GM12878 (cell line): ENCODE results near the gene TEX13B. TPM values are rescaled to one million over a fixed set of nuclear protein-coding genes. Genes with fewer than 3 reads are reported as not detected.
A peak's percentile ranks its signal among the peaks of the same experiment; 100 is the strongest.

Experiments used
- ATAC-seq: fragments of 200-7000 bp; cut with Tn5 transposase; 3 replicates; pipeline ENCODE4 v1.9.1; 2020; ENCODE audit warnings: mild to moderate bottlenecking, moderate library complexity
- BruUV-seq: library from RNA; stranded (reverse); fragments of 400-500 nt; replicated peaks from 2 replicates; lab custom pipeline; 2021; lab: Mats Ljungman, UMichigan
- CTCF ChIA-PET: fragments of 300-600 bp; sonication (Branson Sonifier 250); formaldehyde crosslinking; extraction: SDS; loops from one replicate; lab custom pipeline; 2021; ENCODE audit warnings: inconsistent platforms; lab: Yijun Ruan, JAX
- POLR2A ChIA-PET: fragments of 350-600 bp; formaldehyde crosslinking; extraction: SDS; loops from one replicate; lab custom pipeline; 2021; ENCODE audit warnings: inconsistent platforms; lab: Charles Lee
- RAD21 ChIA-PET: fragments of 300-600 bp; sonication (Branson Sonifier 250); formaldehyde crosslinking; loops from one replicate; lab custom pipeline; 2023; ENCODE audit warnings: antibody characterized with exemption; ENCODE audit not compliant: unreplicated experiment; lab: Charles Lee
- SMC1A ChIA-PET: fragments of 300-600 bp; sonication (Branson Sonifier 250); formaldehyde crosslinking; loops from one replicate; lab custom pipeline; 2023; ENCODE audit not compliant: unreplicated experiment, uncharacterized antibody; lab: Charles Lee
- DNase-seq: peaks from one replicate; pipeline ENCODE4 v3.0.0-alpha.2; 2011; ENCODE audit warnings: low read depth, low spot score
- FAIRE-seq: peaks from 3 replicates; lab custom pipeline; 2011; peaks lifted over from hg19 to GRCh38; lab: Jason Lieb, UNC
- H2AFZ ChIP-seq: 2 replicates; pipeline ENCODE4 v1.6.0; 2011; ENCODE audit warnings: low read depth, low read length, control low read depth; ENCODE audit not compliant: control insufficient read depth
- H3K27ac ChIP-seq: 2 replicates; pipeline ENCODE4 v1.5.1; 2011; ENCODE audit warnings: control low read depth; ENCODE audit not compliant: control insufficient read depth, insufficient read depth
- H3K27me3 ChIP-seq, 2 experiments: replicated peaks in 1 of 2; 2 replicates each; pipeline versions ENCODE4 v1.6.0 to v1.6.1; 2011; ENCODE audit warnings: low read length in 1 of 2; ENCODE audit not compliant: control insufficient read depth in 2 of 2, insufficient read depth in 2 of 2
- H3K36me3 ChIP-seq, 2 experiments: 2 replicates each; pipeline ENCODE4 v1.5.1; 2011; ENCODE audit warnings: low read length in 1 of 2; ENCODE audit not compliant: control insufficient read depth in 2 of 2, insufficient read depth in 2 of 2
- H3K4me1 ChIP-seq: 2 replicates; pipeline ENCODE4 v1.6.1; 2011; ENCODE audit warnings: mild to moderate bottlenecking, low read length, moderate library complexity, mixed read lengths; ENCODE audit not compliant: control insufficient read depth, insufficient read depth
- H3K4me2 ChIP-seq: 2 replicates; pipeline ENCODE4 v1.6.0; 2011; ENCODE audit warnings: control low read depth; ENCODE audit not compliant: control insufficient read depth, insufficient read depth
- H3K4me3 ChIP-seq: fragments of 200-600 bp; sonication (generic); 2 replicates; pipeline ENCODE4 v1.5.1; 2016
- H3K79me2 ChIP-seq: 2 replicates; pipeline ENCODE4 v1.6.0; 2011; ENCODE audit warnings: low read length; ENCODE audit not compliant: control insufficient read depth, insufficient read depth
- H3K9ac ChIP-seq: 2 replicates; pipeline ENCODE4 v1.8.0; 2011; ENCODE audit warnings: low read length, control low read depth, mixed read lengths; ENCODE audit not compliant: control insufficient read depth, insufficient read depth
- H3K9me3 ChIP-seq: replicated peaks from 3 replicates; pipeline ENCODE4 v1.5.1; 2011; ENCODE audit warnings: mild to moderate bottlenecking, low read length; ENCODE audit not compliant: control insufficient read depth, insufficient read depth
- H4K20me1 ChIP-seq: 2 replicates; pipeline ENCODE4 v1.6.0; 2011; ENCODE audit not compliant: control insufficient read depth, insufficient read depth
- RAD21 ChIP-seq: IDR thresholded peaks from 2 replicates; pipeline ENCODE4 v1.6.1; 2011; ENCODE audit warnings: mild to moderate bottlenecking, low read depth, low read length, moderate library complexity; ENCODE audit not compliant: insufficient read depth
- SMC3 ChIP-seq: IDR thresholded peaks from 2 replicates; pipeline ENCODE4 v1.6.1; 2011; ENCODE audit warnings: low read length, improper control_type of control experiment, borderline replicate concordance
- YY1 ChIP-seq: IDR thresholded peaks from 2 replicates; pipeline ENCODE4 v1.6.1; 2011; ENCODE audit warnings: low read depth, mild to moderate bottlenecking, low read length
- WGBS: methylation state at CpG from one replicate; pipeline ENCODE4 v1.1.6; 2016; ENCODE audit warnings: low lambda C conversion rate; ENCODE audit not compliant: insufficient replicate concordance, insufficient coverage; ENCODE audit errors: missing lambda C conversion rate; 5-methylcytosine and 5-hydroxymethylcytosine counted together
- in situ Hi-C: fragments of 300-500 bp; cut with MboI; formaldehyde crosslinking; loops from 9 replicates; pipeline ENCODE4 v1.14.3; 2018; ENCODE audit warnings: mixed read lengths
- intact Hi-C: fragments of 100-400 bp; cut with micrococcal nuclease; formaldehyde crosslinking; loops from one replicate; pipeline ENCODE4 v1.14.2; 2022; ENCODE audit not compliant: unreplicated experiment
- polyA plus RNA-seq, 11 experiments: library from polyadenylated mRNA; depleted of rRNA in 4 of 11; unstranded in 6 of 11; stranded (reverse) in 5 of 11; fragments of >200 nt; fragmentation: Nextera tagmentation in 4 of 11; fragmentation: Illumina TruSeq in 1 of 11; extraction: Ambion mirVana in 4 of 11; extraction: Trizol in 1 of 11; gene quantifications; 1 replicate in 1 of 11; 2 replicates in 10 of 11; pipeline versions ENCODE4 v1.2.1 to v1.2.3, GENCODE V29; 2011 to 2016; ENCODE audit warnings: inconsistent platforms in 2 of 11, missing spikeins in 2 of 11, low read depth in 1 of 11
- total RNA-seq, 4 experiments: library from RNA; depleted of rRNA in 3 of 4; stranded (reverse); fragments of >200 nt in 3 of 4; fragmentation: Illumina TruSeq in 1 of 4; extraction: Trizol in 1 of 4; gene quantifications; 2 replicates each; pipeline versions ENCODE4 v1.2.1 to v1.2.3, GENCODE V29; 2013 to 2021
- TF ChIP-seq, protein P1 (sequence below): fragments of 150-350 bp; IDR thresholded peaks from 2 replicates; pipeline ENCODE4 v1.6.1; 2014; ENCODE audit warnings: mild to moderate bottlenecking, low read depth, low read length
- TF ChIP-seq, protein P2 (sequence below): fragments of 450-650 bp; IDR thresholded peaks from 2 replicates; pipeline ENCODE4 v1.6.1; 2017; ENCODE audit warnings: mild to moderate bottlenecking, moderate library complexity
- TF ChIP-seq, protein P3 (sequence below), 3 experiments: IDR thresholded peaks in 2 of 3; conservative IDR thresholded peaks in 1 of 3; 2 replicates each; pipeline ENCODE4 v1.5.1; 2011; ENCODE audit warnings: low read depth in 3 of 3, low read length in 3 of 3, mild to moderate bottlenecking in 3 of 3, control low read depth in 2 of 3, moderate library complexity in 2 of 3, inconsistent platforms in 1 of 3, mixed read lengths in 1 of 3; ENCODE audit not compliant: control insufficient read depth in 2 of 3, insufficient read depth in 1 of 3; ENCODE audit errors: extremely low read depth in 1 of 3
- TF ChIP-seq, protein P4 (sequence below): fragments of 450-650 bp; IDR thresholded peaks from 2 replicates; pipeline ENCODE4 v1.6.1; 2014; ENCODE audit warnings: mild to moderate bottlenecking

The TEX13B gene
- total and polyA plus RNA-seq, 10 of the 15 experiments (the other 5 are each of a cell fraction or from before 2014, with no cell fraction given): not detected

DNA sequence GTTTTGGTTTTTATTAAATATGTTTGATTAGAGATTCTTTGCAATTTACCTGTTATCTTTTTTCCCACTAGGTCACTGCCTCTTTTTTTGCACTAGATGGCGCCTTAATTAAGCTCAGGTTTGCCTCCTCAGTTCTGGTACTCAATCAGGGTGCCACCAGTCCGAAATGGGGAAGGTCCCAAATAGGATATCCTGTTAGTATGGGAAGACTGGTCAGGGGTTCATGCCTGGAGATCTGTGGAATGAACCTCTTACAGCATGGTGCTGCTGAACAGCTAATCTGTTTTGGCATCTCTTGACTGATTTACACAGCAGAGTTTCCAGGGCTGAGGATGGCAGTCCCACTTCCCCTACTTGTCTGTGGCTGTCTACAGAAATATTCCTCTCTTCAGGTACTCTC, 38.5 kb upstream of the TEX13B start:
- CTCF ChIA-PET: interaction anchor here (0.6 to 3.0 kb wide), 17 partner anchors 10 to 195 kb away, joined by 3 to 36 read pairs (median 4); no protein-coding TSS in a partner anchor
- no TSS peak for BruUV-seq
- Histone ChIP-seq H3K4me3 (no peak overlapping the region), H3K27ac (no peak overlapping the region), H3K9ac (no peak overlapping the region), H2AFZ (no peak overlapping the region; the same call in 1 of the 2 replicates), H3K27me3 (no peaks in the 10 kb centered on the region), H3K4me1 (no peaks in the 10 kb centered on the region), H3K4me2 (no peak overlapping the region), H3K9me3 (no peaks in the 10 kb centered on the region), H4K20me1 (no peaks in the 10 kb centered on the region), H3K36me3 (no peaks in the 10 kb centered on the region), H3K79me2 (no peaks in the 10 kb centered on the region)
- TF ChIP-seq YY1 (0 out of 2 replicates have a peak, but pooled peaks have one; percentile 12), SMC3 (peak; percentile 73), RAD21 (peak; percentile 76)
- TF ChIP-seq, protein P1, sequence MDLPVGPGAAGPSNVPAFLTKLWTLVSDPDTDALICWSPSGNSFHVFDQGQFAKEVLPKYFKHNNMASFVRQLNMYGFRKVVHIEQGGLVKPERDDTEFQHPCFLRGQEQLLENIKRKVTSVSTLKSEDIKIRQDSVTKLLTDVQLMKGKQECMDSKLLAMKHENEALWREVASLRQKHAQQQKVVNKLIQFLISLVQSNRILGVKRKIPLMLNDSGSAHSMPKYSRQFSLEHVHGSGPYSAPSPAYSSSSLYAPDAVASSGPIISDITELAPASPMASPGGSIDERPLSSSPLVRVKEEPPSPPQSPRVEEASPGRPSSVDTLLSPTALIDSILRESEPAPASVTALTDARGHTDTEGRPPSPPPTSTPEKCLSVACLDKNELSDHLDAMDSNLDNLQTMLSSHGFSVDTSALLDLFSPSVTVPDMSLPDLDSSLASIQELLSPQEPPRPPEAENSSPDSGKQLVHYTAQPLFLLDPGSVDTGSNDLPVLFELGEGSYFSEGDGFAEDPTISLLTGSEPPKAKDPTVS: no peak
- TF ChIP-seq, protein P2, sequence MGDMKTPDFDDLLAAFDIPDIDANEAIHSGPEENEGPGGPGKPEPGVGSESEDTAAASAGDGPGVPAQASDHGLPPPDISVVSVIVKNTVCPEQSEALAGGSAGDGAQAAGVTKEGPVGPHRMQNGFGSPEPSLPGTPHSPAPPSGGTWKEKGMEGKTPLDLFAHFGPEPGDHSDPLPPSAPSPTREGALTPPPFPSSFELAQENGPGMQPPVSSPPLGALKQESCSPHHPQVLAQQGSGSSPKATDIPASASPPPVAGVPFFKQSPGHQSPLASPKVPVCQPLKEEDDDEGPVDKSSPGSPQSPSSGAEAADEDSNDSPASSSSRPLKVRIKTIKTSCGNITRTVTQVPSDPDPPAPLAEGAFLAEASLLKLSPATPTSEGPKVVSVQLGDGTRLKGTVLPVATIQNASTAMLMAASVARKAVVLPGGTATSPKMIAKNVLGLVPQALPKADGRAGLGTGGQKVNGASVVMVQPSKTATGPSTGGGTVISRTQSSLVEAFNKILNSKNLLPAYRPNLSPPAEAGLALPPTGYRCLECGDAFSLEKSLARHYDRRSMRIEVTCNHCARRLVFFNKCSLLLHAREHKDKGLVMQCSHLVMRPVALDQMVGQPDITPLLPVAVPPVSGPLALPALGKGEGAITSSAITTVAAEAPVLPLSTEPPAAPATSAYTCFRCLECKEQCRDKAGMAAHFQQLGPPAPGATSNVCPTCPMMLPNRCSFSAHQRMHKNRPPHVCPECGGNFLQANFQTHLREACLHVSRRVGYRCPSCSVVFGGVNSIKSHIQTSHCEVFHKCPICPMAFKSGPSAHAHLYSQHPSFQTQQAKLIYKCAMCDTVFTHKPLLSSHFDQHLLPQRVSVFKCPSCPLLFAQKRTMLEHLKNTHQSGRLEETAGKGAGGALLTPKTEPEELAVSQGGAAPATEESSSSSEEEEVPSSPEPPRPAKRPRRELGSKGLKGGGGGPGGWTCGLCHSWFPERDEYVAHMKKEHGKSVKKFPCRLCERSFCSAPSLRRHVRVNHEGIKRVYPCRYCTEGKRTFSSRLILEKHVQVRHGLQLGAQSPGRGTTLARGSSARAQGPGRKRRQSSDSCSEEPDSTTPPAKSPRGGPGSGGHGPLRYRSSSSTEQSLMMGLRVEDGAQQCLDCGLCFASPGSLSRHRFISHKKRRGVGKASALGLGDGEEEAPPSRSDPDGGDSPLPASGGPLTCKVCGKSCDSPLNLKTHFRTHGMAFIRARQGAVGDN: no peak
- TF ChIP-seq, protein P3, sequence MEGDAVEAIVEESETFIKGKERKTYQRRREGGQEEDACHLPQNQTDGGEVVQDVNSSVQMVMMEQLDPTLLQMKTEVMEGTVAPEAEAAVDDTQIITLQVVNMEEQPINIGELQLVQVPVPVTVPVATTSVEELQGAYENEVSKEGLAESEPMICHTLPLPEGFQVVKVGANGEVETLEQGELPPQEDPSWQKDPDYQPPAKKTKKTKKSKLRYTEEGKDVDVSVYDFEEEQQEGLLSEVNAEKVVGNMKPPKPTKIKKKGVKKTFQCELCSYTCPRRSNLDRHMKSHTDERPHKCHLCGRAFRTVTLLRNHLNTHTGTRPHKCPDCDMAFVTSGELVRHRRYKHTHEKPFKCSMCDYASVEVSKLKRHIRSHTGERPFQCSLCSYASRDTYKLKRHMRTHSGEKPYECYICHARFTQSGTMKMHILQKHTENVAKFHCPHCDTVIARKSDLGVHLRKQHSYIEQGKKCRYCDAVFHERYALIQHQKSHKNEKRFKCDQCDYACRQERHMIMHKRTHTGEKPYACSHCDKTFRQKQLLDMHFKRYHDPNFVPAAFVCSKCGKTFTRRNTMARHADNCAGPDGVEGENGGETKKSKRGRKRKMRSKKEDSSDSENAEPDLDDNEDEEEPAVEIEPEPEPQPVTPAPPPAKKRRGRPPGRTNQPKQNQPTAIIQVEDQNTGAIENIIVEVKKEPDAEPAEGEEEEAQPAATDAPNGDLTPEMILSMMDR (IDR thresholded peaks at IDR 0.05 in 2 of 3, conservative IDR thresholded peaks at IDR 0.05 in 1 of 3; ENCODE audit: control insufficient read depth in 2 of 3, extremely low read depth in 1 of 3, insufficient read depth in 1 of 3, low read depth in 3 of 3, low read length in 3 of 3): peak; percentile 53 to 61 (median 59); a peak in 5 of 6 replicates
- TF ChIP-seq, protein P4, sequence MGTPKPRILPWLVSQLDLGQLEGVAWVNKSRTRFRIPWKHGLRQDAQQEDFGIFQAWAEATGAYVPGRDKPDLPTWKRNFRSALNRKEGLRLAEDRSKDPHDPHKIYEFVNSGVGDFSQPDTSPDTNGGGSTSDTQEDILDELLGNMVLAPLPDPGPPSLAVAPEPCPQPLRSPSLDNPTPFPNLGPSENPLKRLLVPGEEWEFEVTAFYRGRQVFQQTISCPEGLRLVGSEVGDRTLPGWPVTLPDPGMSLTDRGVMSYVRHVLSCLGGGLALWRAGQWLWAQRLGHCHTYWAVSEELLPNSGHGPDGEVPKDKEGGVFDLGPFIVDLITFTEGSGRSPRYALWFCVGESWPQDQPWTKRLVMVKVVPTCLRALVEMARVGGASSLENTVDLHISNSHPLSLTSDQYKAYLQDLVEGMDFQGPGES: no peak
- no peak for DNase-seq
- SMC1A ChIA-PET: interaction anchor here (0.6 to 2.3 kb wide), 4 partner anchors 19 to 192 kb away, joined by 3 to 23 read pairs (median 5); no protein-coding TSS in a partner anchor
- peak; percentile 44 for FAIRE-seq
- intact Hi-C loops: loop anchor here (1.0 kb wide), 2 partner anchors 52 to 119 kb away; no protein-coding TSS in a partner anchor
- 0% methylated on average over 2 of the region's 2 CpGs for WGBS
- peak; percentile 74 for ATAC-seq
- POLR2A ChIA-PET: no interaction called here
- RAD21 ChIA-PET: interaction anchor here (1.0 to 3.0 kb wide), 4 partner anchors 47 to 1364 kb away, joined by 3 to 28 read pairs (median 4); no protein-coding TSS in a partner anchor
- in situ Hi-C loops: no loop called here
